GM12865 (cell line): Measurements from ENCODE around the gene TBL1XR1.

Experiments
- DNase-seq: peaks from one replicate; pipeline ENCODE4 v3.0.0; 2010; ENCODE audit warnings: low read depth
- H3K4me3 ChIP-seq: 2 replicates; pipeline ENCODE4 v1.5.1; 2011; ENCODE audit warnings: mild to moderate bottlenecking, low read depth, low read length, control low read depth
- TF ChIP-seq, protein P1 (sequence below): IDR thresholded peaks from 2 replicates; pipeline ENCODE4 v1.5.1; 2011; ENCODE audit warnings: low read length, control low read depth, low read depth, inconsistent platforms; ENCODE audit not compliant: insufficient read depth; ENCODE audit errors: missing control alignments

TBL1XR1 gene

GRCh38 chr3:177085794-177086193 is 111.5 kb downstream of the TBL1XR1 start:
- H3K4me3 ChIP-seq, result no peak overlapping the region
- TF ChIP-seq, protein P1, sequence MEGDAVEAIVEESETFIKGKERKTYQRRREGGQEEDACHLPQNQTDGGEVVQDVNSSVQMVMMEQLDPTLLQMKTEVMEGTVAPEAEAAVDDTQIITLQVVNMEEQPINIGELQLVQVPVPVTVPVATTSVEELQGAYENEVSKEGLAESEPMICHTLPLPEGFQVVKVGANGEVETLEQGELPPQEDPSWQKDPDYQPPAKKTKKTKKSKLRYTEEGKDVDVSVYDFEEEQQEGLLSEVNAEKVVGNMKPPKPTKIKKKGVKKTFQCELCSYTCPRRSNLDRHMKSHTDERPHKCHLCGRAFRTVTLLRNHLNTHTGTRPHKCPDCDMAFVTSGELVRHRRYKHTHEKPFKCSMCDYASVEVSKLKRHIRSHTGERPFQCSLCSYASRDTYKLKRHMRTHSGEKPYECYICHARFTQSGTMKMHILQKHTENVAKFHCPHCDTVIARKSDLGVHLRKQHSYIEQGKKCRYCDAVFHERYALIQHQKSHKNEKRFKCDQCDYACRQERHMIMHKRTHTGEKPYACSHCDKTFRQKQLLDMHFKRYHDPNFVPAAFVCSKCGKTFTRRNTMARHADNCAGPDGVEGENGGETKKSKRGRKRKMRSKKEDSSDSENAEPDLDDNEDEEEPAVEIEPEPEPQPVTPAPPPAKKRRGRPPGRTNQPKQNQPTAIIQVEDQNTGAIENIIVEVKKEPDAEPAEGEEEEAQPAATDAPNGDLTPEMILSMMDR, result no peak
- no peak for DNase-seq

GRCh38 chr3:177084616-177085015 is 112.7 kb downstream of the TBL1XR1 start:
- TF ChIP-seq, protein P1, result no peak
- H3K4me3 ChIP-seq, result no peak overlapping the region
- DNase-seq, result no peak

DNA sequence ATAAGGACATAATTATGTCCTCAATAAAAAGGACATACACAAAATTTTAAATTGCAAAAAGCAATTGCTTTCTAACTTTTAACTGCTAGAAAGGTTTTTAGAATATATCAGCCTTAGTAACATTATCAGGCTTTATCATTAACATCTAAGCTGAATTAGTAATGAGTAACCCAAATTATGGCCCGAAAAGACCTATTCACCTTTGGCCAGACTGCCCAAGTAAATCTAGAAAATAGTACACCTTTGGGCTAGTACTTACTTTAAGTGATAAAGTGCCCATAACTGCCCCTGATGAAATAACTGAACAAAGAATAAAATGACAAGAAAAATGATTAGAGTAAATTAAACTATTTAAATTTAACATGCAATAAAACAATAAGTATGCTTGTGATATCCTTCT is 117.2 kb downstream of the TBL1XR1 start:
- TF ChIP-seq, protein P1, result no peak
- DNase-seq, result no peak
- H3K4me3 ChIP-seq, result no peak overlapping the region

DNA sequence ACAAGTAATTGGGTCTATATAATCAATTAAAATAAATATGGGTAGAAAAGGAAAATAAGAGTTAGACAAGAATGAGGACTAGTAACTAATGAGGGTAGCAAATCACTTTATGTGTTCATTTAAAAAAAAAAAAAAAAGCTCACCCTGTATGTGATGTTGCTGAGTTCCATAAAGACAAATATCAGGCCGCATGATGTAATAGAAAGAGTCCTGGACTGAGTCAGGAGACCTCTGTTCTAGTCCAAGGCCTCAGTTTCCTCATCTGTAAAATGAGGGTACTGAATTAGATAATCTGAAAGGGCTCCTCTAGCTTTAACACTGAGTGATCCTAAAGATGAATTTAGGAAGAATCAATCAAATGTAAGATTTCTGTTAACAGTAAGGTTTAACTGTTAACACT is 117.6 kb downstream of the TBL1XR1 start:
- no peak for DNase-seq
- TF ChIP-seq, protein P1, result no peak
- no peak overlapping the region for H3K4me3 ChIP-seq

DNA sequence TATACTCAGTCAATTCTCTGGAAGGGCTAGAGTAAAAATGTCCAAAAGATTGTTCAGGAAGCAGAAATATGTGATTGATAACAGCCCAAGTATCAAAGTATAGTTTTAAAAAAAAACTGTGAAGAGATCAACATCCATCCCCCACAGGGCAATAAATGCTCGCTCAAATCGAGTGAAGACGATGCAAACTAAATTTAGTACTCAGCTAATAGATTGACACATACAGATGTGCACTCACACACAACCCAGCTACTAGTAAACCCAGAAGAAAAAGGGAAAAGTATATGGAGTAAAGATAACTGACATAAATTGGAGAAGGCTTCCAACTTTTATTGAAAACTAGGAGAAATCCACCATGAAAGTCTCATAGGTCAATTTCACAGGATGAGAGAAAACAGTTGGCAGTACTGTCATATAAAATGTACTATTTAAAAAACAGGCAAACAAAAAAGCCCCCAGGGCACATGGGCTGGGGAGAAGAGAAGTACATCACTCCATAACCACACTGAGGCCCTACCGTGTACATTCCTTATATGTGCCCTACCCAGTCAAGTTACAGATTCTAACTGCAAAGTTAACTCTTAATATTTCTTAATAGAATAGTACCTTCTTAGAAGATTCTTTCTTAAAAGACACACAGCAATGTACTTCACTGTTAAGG is 125.7 kb downstream of the TBL1XR1 start:
- TF ChIP-seq, protein P1, result no peak
- H3K4me3 ChIP-seq, result no peak overlapping the region
- no peak for DNase-seq

DNA sequence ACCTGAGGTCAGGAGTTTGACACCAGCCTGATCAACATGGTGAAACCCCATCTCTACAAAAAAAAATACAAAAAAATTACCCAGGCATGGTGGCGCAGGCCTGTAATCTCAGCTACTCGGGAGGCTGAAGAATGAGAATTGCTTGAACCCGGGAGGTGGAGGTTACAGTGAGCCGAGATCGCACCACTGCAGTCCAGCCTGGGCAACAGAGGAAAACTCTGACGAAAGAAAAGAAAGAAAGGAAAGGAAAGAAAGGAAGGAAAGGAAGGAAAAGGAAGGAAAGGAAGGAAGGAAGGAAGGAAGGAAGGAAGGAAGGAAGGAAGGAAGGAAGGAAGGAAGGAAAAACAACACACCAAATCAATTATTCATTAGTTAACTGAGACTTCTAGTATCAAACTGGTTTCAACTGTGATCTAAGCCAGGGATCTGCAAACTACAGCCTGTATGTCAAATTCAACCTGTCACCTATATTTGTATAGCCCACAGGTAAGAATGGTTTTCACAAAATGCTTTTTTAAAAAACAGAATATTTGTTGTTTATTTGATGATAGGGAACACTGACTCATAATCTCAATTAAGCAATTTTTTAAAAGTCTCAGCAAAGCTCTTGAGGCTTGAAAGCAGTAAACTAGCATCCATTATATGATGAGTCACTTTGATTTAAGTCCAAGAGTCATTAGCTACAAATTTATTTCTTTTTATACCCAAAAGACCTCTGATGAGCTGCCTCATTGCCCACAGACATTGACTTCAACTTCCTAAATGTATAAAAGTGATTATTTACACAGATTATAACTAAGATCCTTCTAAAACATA is 127.6 kb downstream of the TBL1XR1 start:
- DNase-seq, result no peak
- TF ChIP-seq, protein P1, result no peak
- no peak overlapping the region for H3K4me3 ChIP-seq
